ENCODE data around the gene MTFR1L.

- TF ChIP-seq CTCF (IDR thresholded peaks at IDR 0.05) (no peak), POLR2A (IDR thresholded peaks at IDR 0.05) (no peak)
Measured at GRCh38 chr1:25784575-25785051, 35.1 kb upstream of the MTFR1L start.

All from heart left ventricle (tissue), 13 donors.